Calu3 (cell line): Measurements from ENCODE around the gene EBNA1BP2. TPM values are rescaled to one million over a fixed set of nuclear protein-coding genes. Genes with fewer than 3 reads are reported as not detected.
"Not testable (repeated sequence)": the region's sequence is repeated elsewhere in the genome, so short reads cannot be mapped to it uniquely, and the experiment has no call there.

Experiments used
- BruUV-seq: library from RNA; stranded (reverse); fragments of 400-500 nt; replicated peaks from 2 replicates; lab custom pipeline; 2021; lab: Mats Ljungman, UMichigan
- CTCF ChIA-PET: fragments of 300-600 bp; sonication (Branson Sonifier 250); formaldehyde crosslinking; loops from one replicate; lab custom pipeline; 2022; ENCODE audit warnings: antibody characterized with exemption; lab: Charles Lee
- DNase-seq: peaks from one replicate; pipeline ENCODE4 v3.0.0; 2022
- H3K27ac Mint-ChIP-seq: one replicate; pipeline ENCODE4 v1.8.0; 2022; ENCODE audit warnings: mixed read lengths; ENCODE audit not compliant: unreplicated experiment
- H3K27me3 Mint-ChIP-seq: one replicate; pipeline ENCODE4 v1.8.0; 2022; ENCODE audit warnings: mixed read lengths; ENCODE audit not compliant: unreplicated experiment
- H3K36me3 Mint-ChIP-seq: one replicate; pipeline ENCODE4 v1.8.0; 2022; ENCODE audit warnings: mild to moderate bottlenecking, moderate library complexity, mixed read lengths; ENCODE audit not compliant: insufficient read depth, unreplicated experiment
- H3K4me1 Mint-ChIP-seq: one replicate; pipeline ENCODE4 v1.8.0; 2022; ENCODE audit warnings: mild to moderate bottlenecking, low read depth, mixed read lengths; ENCODE audit not compliant: unreplicated experiment
- H3K4me3 Mint-ChIP-seq: one replicate; pipeline ENCODE4 v1.8.0; 2022; ENCODE audit warnings: mild to moderate bottlenecking, low read depth, moderate library complexity, mixed read lengths; ENCODE audit not compliant: unreplicated experiment
- H3K9me3 Mint-ChIP-seq: one replicate; pipeline ENCODE4 v1.8.0; 2022; ENCODE audit warnings: low read depth, mixed read lengths; ENCODE audit not compliant: unreplicated experiment
- intact Hi-C: fragments of 100-400 bp; cut with micrococcal nuclease; formaldehyde crosslinking; loops from one replicate; pipeline ENCODE4 v1.10.0; 2022; ENCODE audit not compliant: unreplicated experiment
- total RNA-seq: library from RNA; stranded (reverse); gene quantifications from 2 replicates; pipeline ENCODE4 v1.2.3, GENCODE V29; 2022
- TF ChIP-seq, protein P1 (sequence below): fragments of 200-600 bp; IDR thresholded peaks from one replicate; pipeline ENCODE4 v1.8.0; 2022; ENCODE audit warnings: antibody characterized with exemption; ENCODE audit not compliant: unreplicated experiment

Gene EBNA1BP2
- total RNA-seq, 1 experiment from 2014 or later: 132 TPM

DNA sequence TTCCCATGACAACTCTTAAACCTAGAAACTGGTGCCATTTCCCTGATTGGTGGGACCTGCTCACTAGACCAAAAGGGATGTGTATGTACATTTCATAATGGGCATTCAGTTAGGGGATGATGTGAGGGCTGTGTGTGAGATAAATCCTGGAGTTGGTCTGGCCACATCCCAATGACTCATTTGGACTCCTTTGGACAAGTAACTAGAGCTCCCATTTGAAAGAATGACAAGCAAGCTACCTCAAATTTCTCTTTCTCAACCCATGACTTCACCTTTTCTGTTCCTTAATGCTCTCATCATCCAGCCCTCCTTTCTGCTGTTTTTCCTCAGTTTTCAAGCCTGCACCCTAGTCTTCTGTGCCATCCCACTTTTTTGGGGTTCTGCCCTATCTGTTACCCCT lies 27.9 kb downstream of the EBNA1BP2 start:
- DNase-seq: no peak
- H3K4me1 Mint-ChIP-seq: no peaks in the 10 kb centered on the region
- H3K4me3 Mint-ChIP-seq: no peak overlapping the region
- H3K36me3 Mint-ChIP-seq: no peaks in the 10 kb centered on the region
- TF ChIP-seq, protein P1, sequence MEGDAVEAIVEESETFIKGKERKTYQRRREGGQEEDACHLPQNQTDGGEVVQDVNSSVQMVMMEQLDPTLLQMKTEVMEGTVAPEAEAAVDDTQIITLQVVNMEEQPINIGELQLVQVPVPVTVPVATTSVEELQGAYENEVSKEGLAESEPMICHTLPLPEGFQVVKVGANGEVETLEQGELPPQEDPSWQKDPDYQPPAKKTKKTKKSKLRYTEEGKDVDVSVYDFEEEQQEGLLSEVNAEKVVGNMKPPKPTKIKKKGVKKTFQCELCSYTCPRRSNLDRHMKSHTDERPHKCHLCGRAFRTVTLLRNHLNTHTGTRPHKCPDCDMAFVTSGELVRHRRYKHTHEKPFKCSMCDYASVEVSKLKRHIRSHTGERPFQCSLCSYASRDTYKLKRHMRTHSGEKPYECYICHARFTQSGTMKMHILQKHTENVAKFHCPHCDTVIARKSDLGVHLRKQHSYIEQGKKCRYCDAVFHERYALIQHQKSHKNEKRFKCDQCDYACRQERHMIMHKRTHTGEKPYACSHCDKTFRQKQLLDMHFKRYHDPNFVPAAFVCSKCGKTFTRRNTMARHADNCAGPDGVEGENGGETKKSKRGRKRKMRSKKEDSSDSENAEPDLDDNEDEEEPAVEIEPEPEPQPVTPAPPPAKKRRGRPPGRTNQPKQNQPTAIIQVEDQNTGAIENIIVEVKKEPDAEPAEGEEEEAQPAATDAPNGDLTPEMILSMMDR: no peak
- peaks cover 50% of the 10 kb centered on the region for H3K27me3 Mint-ChIP-seq
- H3K9me3 Mint-ChIP-seq: peaks cover 2% of the 10 kb centered on the region
- intact Hi-C loops: no loop called here
- H3K27ac Mint-ChIP-seq: no peak overlapping the region
- BruUV-seq: no TSS peak
- CTCF ChIA-PET: no interaction called here

DNA sequence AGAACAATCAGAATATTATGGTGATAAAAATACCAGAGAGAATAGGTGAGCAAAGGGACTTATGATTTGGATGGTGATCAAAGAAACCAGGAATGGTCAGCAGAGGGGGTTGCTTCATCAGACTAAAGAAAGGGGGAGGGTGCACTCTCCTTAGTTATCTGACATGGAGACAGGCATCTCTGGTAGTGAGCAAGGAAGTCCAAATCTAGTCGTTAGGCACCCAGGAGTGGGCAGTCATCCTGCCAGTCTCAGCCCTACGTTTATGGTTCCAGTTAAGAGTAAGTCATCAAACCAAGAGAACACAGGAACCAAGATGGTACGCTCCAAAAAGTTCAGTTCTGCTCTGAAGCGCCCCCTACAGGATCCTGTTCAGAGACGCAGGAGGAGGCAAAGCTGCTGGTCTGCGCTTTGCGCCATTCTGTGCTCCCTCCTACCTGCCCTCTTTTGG lies 28.6 kb downstream of the EBNA1BP2 start:
- intact Hi-C loops: no loop called here
- Mint-ChIP-seq H3K27me3 (peaks cover 42% of the 10 kb centered on the region), H3K4me1 (no peaks in the 10 kb centered on the region), H3K36me3 (no peaks in the 10 kb centered on the region), H3K9me3 (peaks cover 2% of the 10 kb centered on the region), H3K4me3 (no peak overlapping the region), H3K27ac (no peak overlapping the region)
- TF ChIP-seq, protein P1: peak; percentile 24
- DNase-seq: peak; percentile 11
- CTCF ChIA-PET: no interaction called here
- no TSS peak for BruUV-seq

DNA sequence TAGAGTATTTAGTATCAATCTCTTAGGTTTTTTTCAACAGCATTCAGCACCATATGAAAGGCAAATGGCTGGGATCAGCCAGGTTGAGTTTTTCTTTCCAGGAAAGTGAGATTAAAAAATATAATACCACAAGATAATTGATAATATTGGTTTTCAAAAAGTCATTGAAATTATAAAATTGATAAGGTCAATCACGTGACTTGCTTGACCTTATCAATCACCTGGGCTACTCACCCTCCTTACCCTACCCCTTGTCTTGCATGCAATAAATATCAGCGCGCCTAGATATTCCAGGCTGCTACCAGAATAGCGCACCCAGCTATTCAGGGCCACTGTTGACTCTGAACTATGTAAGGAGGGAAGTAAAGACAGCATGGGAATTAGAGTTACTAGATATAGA lies 31.5 kb downstream of the EBNA1BP2 start:
- no peak overlapping the region for H3K27ac Mint-ChIP-seq
- no peak for DNase-seq
- intact Hi-C loops: no loop called here
- BruUV-seq: no TSS peak
- CTCF ChIA-PET: no interaction called here
- no peak overlapping the region for H3K4me3 Mint-ChIP-seq
- TF ChIP-seq, protein P1: no peak
- H3K36me3 Mint-ChIP-seq: no peaks in the 10 kb centered on the region
- H3K27me3 Mint-ChIP-seq: peaks cover 37% of the 10 kb centered on the region
- H3K9me3 Mint-ChIP-seq: peaks cover 2% of the 10 kb centered on the region
- H3K4me1 Mint-ChIP-seq: peaks cover 8% of the 10 kb centered on the region

DNA sequence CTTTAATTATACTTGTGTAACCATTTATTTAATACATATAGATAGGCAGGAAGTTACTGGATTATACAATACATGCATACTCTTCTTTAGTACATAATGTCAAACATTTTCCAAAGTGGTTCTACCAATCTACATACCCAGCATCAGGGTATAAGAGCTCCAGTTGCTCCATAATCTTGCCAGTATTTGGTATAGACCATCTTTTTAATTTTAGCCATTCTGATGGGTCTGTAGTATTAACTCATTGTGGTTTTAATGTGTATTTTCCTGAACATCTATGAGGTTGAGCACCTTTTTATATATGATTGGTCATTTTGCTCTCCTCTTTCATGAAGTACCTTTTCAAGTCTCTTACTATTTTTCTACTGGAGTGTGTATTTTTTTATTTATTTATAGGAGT lies 32.1 kb downstream of the EBNA1BP2 start:
- no peak for DNase-seq
- Mint-ChIP-seq H3K27me3 (peaks cover 31% of the 10 kb centered on the region), H3K9me3 (peaks cover 2% of the 10 kb centered on the region), H3K36me3 (no peaks in the 10 kb centered on the region), H3K4me1 (peaks cover 10% of the 10 kb centered on the region), H3K4me3 (no peak overlapping the region), H3K27ac (no peak overlapping the region)
- intact Hi-C loops: no loop called here
- no TSS peak for BruUV-seq
- TF ChIP-seq, protein P1: no peak
- CTCF ChIA-PET: no interaction called here

DNA sequence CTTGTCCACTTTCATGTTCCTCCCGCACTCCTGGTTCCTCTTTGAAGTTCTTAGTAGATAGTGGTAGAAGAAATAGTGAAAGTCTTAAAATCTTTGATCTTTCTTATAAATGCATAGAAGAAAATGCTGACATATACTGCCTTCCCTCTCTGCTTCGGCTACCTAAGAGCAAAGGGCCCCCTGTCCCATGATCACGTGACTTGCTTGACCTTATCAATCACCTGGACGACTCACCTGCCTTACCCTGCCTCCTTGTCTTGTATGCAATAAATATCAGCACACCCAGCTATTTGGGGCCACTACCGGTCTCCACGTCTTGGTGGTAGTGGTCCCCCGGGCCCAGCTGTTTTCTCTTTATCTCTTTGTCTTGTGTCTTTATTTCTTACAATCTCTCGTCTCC lies 32.8 kb downstream of the EBNA1BP2 start:
- peaks cover 24% of the 10 kb centered on the region for H3K27me3 Mint-ChIP-seq
- DNase-seq, intact Hi-C loops, BruUV-seq, H3K4me3 Mint-ChIP-seq, H3K27ac Mint-ChIP-seq, H3K9me3 Mint-ChIP-seq, H3K36me3 Mint-ChIP-seq, H3K4me1 Mint-ChIP-seq, CTCF ChIA-PET: not testable (repeated sequence)
